NCI-H2171 (cell line): ENCODE results near the gene GUCY1A1.

Experiments
- DNase-seq: peaks from one replicate; lab custom pipeline; 2025; lab: John Stamatoyannopoulos, UW

GUCY1A1 gene

DNA sequence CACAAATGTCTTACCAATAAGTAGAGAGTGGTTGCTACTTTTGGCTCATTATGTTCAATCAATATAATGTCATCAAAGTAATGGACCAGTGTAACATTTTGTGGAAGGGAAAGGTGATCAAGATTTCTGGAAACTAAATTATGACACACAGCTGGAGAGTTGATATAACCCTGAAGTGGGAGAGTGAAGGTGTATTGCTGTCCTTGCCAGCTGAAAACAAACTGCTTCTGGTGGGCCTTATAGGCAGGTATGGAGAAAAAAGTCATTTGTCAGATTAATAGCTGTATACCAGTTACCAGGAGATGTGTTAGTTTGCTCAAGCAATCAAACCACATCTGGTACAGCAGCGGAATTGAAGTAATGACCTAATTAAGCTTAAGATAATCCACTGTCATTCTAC is 74.9 kb downstream of the GUCY1A1 start:
- no peak for DNase-seq

DNA sequence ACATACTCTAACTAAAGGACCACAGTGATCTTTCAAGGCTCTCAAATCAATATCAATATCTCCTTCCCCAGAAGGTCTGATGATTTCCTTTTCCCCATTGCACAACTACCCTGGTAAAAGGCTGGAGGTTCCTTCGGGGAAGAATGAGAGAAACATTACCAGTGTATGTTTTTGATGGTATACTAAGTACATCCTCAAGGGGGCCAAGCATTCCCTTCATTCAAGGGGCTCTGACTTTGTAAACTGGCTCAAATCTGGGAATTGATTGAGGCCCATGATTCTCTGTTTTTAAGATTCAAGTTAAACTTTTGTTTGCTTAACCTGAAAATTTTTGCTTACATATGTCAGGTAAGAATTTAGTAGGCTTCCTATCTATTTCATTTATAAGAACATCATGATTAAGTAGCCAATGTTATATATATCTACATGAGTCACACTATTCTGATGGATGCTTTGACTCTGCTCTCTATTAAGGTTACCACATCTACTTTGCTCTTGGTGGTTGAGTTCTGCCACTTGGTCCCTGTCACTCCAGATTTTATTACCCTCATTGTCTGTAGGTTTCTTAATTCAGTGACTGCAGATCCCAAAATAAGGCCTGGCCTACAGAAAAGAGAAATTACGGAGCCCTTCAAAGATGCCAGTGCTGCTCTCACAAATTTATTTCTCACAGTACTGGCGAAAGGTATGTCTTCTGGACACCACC is 75.8 kb downstream of the GUCY1A1 start:
- DNase-seq: no peak

DNA sequence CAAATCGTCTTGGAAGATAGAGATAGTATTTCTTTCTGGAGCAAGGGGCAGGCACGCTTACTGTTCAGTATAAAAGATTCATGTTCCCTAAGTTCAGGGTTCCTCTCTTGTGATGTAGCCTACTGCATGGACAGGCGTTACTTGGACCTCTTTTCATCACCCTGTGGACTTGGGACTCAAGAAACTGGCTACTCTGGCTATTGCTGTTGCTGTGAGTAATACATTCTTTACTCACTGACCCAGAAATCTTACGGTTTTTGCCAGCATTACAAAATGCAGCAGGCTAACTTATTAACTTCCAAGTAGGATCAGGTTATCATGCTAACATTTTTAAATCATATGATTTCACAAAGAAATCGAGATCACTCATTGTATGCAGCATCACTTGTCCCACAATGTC is 79.3 kb downstream of the GUCY1A1 start:
- no peak for DNase-seq

DNA sequence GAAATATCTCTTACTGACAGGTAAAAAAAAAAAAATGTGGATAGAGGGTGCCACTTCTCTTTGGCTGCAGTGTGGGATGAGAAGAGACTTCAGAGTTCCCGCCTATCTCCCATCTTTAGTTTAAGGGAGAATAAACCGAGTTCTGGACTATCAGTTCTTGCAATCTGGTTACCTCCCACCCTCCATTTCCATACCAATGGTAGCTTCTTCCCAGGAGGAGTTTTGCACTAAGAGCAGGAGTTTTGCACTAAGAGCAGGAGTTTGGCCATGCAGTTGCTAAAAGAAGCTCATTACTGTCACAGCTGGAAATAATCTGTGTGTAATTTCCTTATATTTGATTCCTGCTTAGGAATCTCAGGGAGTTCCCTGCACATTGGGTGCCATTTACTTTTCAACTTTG is 81.4 kb downstream of the GUCY1A1 start:
- DNase-seq: no peak

DNA sequence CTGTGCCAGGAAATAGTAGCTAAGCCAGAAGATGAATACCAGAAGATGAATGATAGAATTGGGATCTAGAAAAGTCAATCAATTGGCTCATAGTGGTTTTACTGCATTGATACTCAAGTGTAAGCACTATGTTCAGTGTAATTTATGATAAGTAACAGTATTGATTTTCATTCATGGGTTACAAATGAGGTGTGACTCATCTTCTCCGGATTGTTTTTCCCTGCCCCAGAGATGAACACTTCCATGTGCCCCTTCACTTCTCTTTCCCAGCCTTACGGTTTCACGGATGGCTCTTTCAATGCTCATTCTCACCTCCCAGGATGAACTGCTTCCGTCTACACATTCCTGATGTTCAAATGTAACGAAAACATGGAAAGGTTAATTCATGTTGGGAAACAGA is 82.4 kb downstream of the GUCY1A1 start:
- DNase-seq: no peak

DNA sequence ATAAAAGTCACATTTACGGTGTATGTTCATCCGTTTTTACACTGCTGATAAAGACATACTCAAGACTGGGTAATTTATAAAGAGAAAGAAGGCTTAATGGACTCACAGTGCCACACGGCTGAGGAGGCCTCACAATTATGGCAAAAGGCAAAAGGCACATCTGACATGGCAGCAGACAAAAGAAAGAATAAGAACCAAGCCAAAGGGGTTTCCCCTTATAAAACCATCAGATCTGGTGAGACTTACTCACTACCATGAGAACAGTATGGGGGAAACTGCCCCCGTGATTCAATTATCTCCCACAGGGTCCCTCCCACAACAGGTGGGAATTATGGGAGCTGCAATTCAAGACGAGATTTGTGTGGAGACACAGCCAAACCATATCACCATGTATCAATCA is 84.9 kb downstream of the GUCY1A1 start:
- DNase-seq: no peak

DNA sequence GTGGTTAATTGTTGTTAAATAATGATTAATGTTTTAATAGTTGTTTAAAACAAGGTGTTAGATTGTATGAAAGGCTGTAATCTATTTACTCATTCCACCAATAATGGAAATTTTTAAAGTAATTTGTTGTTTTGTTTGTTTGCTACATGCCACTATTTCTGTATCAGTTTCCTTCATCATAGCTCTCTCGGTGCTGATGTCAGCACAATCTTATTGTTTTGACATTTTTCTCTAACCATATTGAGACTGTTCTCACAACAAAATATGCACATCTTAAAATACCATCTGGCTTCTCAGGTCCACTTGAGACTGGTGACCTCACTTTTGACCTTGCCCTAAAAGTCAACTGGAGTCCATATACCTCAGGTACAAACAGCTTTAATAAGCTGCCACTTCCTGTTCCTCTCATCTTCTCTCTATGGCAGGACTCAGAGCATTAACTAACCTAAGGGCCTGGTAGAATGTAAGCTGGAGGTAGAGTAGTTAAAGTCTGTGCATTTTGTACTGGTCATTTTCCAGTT is 91.2 kb downstream of the GUCY1A1 start:
- no peak for DNase-seq

DNA sequence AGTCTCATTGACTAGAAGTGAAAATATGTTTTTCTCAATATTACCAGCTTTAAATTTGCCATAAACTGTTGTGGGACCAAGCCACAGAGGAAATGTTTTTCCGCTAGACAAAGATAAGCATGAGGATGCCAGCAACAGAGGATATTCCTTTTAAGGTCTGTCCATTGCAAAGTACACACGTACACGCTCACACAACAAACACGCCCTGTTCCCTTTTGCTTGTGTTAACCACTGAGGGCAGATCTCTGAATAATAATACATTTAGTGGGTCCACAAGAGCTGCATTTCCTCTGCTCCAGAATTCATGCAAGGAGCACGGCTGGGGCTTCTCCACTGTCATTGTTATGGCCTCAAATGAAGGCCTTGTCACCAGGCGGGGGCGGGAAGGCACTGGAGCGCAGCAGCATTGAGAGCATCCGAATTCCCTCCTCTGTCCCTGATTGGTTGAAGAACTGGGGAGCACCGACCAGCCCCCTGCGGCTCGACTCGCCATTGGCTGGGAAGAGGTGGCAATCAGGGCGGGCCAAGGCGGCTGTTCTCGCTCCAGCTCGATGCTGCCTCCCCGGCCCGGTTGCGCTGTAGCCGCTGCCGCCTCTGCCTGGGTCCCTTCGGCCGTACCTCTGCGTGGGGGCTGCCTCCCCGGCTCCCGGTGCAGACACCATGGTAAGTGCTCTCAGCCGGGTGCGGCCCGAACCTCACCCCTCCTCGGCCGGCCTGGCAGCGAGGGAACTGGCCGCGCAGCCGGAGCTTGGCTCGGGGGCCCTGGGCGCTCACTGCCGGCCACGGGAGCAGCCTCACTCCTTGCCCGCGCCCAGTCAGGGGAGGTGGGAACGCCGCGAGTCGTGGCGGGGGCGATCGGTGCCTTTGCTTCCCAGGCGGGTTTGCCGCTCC is 92.1 kb downstream of the GUCY1A1 start, which contains the start of gene GUCY1B1:
Gene GUCY1B1, plus strand, starts transcription at position 541 of the 891 bp plus-strand sequence. Its CDS starts 120 bp downstream, at position 661.
- no peak for DNase-seq

DNA sequence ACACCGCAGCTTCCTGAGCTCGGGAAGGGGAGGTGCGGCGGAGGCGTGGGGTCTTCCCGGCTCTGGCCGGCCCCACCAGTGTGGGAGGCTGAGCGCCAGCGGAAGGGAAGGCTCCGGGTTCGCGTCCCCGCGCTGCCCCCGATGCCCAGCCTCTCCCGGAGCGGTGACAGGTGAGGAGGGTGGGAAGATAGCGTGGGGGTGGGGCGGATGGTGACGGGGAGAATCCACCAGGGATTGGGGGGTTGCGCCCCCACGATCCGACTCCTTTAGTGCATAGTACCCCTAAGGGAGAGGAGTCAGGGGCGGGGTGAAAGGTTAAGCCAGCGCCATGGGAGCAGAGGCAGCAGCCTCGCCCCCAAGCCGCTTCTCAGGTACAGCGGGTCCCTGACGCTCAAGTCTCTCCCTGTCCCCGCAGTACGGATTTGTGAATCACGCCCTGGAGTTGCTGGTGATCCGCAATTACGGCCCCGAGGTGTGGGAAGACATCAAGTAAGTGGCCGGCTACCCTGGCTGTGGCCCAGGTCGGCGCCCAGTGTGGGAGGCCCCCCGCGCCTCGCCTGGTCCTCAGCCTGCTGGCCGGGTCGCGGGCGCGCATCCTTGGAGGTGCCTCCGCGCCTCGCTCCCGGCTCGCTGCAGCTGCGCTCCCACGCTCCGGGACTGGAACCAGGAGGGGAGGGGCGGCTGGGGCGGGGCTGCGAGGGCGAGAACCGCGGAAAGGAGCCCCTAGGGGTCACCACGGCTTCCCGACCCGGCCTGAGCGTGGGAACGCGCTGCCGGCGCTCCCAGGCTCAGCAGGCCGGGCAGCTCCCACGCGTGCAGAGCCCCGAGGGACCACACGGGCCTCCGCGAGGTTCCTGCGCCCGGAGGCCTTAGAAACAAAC is 93.0 kb downstream of the GUCY1A1 start:
- DNase-seq: no peak

DNA sequence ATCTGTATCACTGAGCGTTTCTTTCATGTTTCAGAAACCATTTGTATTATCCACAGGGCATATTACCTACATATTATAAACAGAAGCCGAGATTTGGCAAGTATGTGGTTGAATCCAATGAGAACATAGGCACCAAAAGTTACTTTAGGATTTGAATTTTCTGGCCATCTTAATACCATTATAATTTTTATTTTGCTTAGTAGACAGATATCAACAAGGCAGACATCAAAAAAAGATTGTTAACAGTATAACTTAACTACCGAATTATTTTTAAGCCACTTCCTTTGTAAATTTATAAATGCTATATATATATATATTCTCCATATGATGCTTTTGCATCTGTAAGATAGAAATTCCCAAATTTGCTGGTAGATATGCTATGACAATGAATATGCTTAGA is 94.4 kb downstream of the GUCY1A1 start:
- no peak for DNase-seq

DNA sequence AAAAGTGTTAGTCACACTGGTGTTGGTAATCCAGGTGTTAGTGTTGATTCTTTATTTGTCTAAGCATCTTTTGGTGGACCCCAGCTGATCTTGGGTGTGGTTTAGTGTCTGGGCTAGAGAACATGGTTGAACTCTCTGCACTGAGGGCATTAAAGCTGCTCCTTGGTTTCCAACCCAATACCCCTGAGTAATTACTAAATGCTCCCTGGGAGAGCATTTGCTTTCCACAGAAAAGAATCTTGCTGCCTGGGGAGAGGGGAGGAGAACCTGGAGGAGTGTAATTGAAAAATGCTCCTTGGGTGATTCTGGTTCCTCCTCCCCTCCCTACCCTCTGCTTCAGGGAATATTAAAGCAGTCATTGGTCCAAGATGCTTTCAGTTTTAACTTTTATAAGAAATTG is 95.3 kb downstream of the GUCY1A1 start:
- DNase-seq: no peak

DNA sequence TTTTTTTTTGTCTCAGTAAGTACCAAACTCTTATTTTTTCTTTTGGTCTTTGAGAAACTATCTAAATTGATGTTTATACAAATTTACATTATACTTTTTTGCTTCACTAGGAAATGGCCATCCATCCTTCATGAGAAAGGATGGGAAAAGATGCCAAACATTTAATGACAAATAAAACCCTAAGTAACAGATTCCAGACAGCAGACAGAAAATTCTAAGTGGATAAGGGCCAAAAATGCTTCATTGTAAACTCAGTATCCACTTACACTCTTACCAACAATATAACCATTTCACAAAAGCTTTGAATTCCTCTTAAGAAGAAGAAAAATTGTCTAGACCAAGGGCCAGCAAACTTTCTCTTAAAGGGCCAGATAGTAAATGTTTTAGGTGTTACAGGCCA is 95.7 kb downstream of the GUCY1A1 start:
- DNase-seq: no peak

DNA sequence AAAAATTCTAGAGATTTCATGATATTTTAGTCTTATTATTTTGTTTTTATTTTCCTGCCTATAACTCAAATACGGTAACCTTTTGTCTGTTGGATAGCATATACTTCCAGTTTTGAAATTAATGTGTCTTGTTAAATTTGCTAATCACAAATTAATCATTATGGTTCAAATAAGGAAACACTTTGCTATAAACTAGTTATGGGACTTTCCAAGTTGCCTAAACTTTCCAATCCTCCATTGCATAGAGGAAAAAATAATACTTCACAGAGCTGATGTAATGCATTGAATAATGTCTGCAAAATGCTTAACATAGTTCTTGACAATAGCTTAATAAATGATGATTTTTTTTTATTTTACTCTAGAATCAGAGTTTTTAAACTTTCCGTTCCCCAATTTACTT is 96.9 kb downstream of the GUCY1A1 start:
- DNase-seq: no peak

DNA sequence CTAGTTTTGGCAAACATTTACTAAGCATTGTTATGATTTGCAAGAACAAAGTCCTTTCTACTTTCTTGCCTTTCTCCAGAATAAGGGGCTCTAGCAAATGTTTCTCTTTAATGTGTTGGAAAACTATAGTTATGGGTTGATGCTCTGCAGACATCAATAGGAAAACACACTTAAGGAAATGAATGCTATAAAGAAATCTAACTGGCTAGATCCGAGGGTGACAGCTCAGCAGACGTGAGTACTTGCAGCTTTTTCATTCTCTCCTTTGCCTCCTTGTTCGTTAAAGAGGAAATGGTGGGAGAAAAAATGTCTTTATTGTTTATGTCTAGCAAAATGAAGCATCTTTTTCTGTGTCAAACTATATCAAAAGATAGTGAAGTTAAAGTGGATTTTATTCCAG is 98.5 kb downstream of the GUCY1A1 start:
- DNase-seq: no peak

DNA sequence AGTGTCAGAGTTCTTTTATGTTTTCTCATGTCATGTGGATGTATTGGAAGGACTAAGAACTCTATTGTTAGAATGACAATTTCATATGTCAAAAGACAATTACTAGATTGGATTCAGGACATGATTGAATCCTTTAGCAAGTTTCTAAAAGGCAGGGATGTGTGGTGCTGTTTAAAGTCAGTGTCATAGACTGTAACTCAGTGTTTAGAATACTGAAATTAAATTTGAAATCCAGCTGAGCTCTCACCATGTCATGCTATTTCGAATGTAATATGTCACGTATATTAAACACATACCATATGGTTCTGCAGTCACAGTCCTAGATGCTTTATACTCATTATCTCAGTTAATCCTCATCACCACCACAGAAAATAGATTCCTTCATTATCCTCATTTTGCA is 100.0 kb downstream of the GUCY1A1 start:
- DNase-seq: no peak

DNA sequence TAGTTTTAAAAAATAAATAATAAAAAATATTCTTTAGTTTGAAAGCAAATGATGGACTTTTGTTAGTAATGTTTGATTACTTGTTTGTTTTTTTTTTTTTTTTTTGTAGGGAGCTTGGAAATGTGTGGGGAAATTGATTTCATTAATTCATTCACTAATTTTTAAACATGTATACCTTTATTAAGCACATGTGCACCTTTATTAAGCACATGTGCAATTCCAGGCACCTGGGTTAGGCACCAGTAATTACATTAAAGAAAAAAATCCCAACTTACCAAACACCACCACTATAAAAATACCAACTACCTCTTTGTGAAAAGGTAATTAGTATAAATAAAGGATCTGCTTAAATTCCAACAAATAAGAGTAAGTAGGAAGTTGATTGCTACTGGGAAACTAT is 101.7 kb downstream of the GUCY1A1 start:
- no peak for DNase-seq

DNA sequence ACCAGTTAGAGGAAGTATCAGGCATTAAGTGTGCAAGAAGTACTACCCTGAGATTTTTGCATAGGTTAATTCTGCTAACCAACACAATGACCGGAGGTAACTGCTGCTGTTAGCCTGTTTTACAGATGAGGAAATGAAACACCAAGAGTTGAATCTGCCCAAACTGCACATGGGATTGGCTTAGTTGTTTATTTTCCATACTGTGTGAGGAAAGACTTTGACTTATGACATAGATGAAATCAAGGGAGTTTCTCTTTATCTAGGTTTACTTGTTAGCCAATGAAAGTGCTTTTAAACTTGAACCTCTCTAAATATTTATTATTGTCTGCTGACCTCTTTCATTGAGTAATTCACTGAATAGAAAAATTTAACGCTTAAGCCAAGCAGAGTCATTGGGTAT is 102.4 kb downstream of the GUCY1A1 start:
- DNase-seq: no peak

DNA sequence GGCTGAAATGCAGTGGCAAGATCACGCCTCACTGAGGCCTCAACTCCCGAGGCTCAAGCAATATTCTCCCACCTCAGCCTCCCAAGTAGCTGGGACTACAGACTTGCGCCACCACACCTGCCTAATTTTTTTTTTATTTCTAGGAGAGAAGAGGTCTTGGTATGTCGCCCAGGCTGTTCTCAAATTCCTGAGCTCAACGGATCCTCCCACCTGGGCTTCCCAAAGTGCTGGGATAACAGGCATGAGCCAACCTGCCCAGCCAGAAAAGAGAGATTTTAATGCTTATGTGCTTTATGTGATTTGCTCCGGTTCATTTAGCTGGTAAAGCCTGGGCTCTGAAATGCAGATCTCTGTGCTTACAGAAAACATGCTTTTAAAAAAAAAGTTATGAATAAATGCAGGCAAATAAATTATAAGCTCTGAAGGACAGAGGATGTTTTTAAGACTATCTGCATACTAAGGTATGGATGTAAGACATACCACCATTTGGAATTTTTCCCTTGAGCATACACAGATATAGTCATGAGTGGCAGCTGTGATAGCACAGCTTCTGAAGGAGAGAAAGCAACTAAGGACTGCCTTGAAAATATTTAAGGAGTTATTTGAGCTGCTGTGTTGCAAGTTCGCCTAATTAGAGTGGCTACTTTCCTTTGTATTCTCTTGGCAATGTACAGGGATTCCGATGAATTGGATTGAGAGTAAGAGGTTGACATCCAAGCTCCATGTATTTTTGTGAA is 106.0 kb downstream of the GUCY1A1 start:
- no peak for DNase-seq

DNA sequence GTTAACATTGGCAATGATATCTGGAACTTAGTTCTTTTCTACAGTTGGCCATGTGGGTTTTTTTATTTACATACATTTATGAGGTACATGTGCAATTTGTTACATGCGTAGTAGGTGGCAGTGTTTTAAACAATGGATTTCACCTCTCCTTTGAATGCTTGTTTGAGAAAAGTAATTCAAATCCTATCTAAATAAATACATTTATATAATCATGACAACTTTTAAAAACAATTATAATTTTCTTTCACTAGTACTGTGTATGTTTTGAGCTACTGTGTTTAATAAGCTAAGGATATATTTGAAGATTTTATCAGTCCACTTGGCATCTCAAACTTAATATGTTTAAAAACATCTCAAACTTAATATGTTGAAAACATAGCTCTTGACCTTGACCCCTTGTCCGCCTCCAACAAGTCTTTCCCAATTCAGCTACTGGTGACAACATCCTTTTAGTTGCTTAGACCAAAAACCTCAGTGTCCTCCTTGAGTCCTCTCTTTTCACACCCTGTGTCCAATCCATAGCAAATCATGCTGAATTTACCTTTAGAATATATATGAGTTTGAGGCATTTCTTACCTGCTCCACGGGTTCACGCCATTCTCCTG is 106.7 kb downstream of the GUCY1A1 start:
- DNase-seq: no peak

DNA sequence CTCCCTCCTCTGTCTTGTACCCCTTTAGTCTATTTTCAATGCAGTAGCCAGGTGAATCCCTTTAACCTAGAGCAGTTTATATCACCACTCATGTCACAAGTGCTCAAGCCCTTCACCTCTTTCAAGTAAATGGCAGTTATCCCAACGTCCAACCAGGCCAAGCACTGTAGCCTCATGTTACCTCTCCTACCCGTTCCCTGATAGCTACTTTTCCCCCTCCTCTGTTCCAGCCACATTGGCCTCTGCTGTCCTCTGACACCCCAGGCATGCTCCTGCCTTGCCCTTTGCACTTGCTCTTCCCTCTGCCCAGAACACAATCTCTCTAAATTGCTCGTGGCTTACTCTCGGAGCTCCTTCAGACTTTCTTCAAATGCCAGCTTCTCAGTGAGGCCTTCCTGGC is 107.4 kb downstream of the GUCY1A1 start:
- no peak for DNase-seq
